B cell (primary cell): Measurements from ENCODE around the gene YES1. TPM values are rescaled to one million over a fixed set of nuclear protein-coding genes. Genes with fewer than 3 reads are reported as not detected.

ENCODE experiments used
- ATAC-seq: fragments of 200-7000 bp; cut with Tn5 transposase; one replicate; pipeline ENCODE4 v1.10.0; 2021; ENCODE audit warnings: low read depth, mild to moderate bottlenecking, moderate number of reproducible peaks, moderate library complexity
- CTCF ChIA-PET: fragments of 350-600 bp; sonication (Branson Sonifier 250); formaldehyde crosslinking; loops from one replicate; lab custom pipeline; 2021; ENCODE audit warnings: antibody characterized with exemption, inconsistent platforms; lab: Charles Lee
- POLR2A ChIA-PET: fragments of 350-600 bp; sonication (Branson Sonifier 250); formaldehyde crosslinking; loops from one replicate; lab custom pipeline; 2021; ENCODE audit warnings: antibody characterized with exemption; lab: Charles Lee
- DNase-seq: peaks from one replicate; pipeline ENCODE4 v3.0.0; 2013
- H2AFZ ChIP-seq: 2 replicates; pipeline ENCODE4 v1.6.1; 2012; ENCODE audit warnings: mild to moderate bottlenecking, low read depth, low read length; ENCODE audit not compliant: insufficient read depth, poor library complexity, severe bottlenecking
- H3K27ac ChIP-seq, 2 donors: 1 replicate in 1 of 2; 2 replicates in 1 of 2; pipeline ENCODE4 v1.5.1; 2012 to 2013; ENCODE audit warnings: low read length in 2 of 2, mild to moderate bottlenecking in 2 of 2, moderate library complexity in 1 of 2
- H3K27me3 ChIP-seq, 4 experiments: fragments of 200-600 bp in 1 of 4; sonication (generic) in 1 of 4; replicated peaks in 1 of 4; 1 replicate in 2 of 4; 2 replicates in 2 of 4; pipeline versions ENCODE4 v1.6.1 to v1.7.0; 2013 to 2016; ENCODE audit warnings: low read length in 3 of 4, mild to moderate bottlenecking in 2 of 4, mixed read lengths in 1 of 4, moderate library complexity in 1 of 4; ENCODE audit not compliant: insufficient read depth in 4 of 4, control insufficient read depth in 3 of 4; ENCODE audit errors: control extremely low read depth in 1 of 4
- H3K36me3 ChIP-seq, 2 experiments: replicated peaks in 1 of 2; 1 replicate in 1 of 2; 2 replicates in 1 of 2; pipeline versions ENCODE4 v1.6.1 to v1.7.1; 2013; ENCODE audit warnings: low read length in 1 of 2; ENCODE audit not compliant: insufficient read depth in 2 of 2, control insufficient read depth in 1 of 2; ENCODE audit errors: control extremely low read depth in 1 of 2, extremely low read depth in 1 of 2
- H3K4me1 ChIP-seq, 2 donors: fragments of 200-600 bp in 1 of 2; sonication (generic) in 1 of 2; 1 replicate in 1 of 2; 2 replicates in 1 of 2; pipeline versions ENCODE4 v1.5.1 to v1.6.1; 2013 to 2017; ENCODE audit warnings: low read length in 2 of 2; ENCODE audit not compliant: control insufficient read depth in 2 of 2, insufficient read depth in 2 of 2
- H3K4me2 ChIP-seq: replicated peaks from 2 replicates; pipeline ENCODE3; 2012; ENCODE audit warnings: mild to moderate bottlenecking, low read depth, low read length; ENCODE audit not compliant: poor library complexity, severe bottlenecking
- H3K4me3 ChIP-seq, 5 experiments: fragments of 200-600 bp in 1 of 5; sonication (generic) in 1 of 5; 1 replicate in 3 of 5; 2 replicates in 2 of 5; pipeline versions ENCODE4 v1.5.1 to v1.7.0; 2011 to 2016; ENCODE audit warnings: low read length in 4 of 5, mild to moderate bottlenecking in 4 of 5, low read depth in 2 of 5, control low read depth in 1 of 5, moderate library complexity in 1 of 5; ENCODE audit not compliant: insufficient read depth in 1 of 5; ENCODE audit errors: control extremely low read depth in 1 of 5, extremely low read depth in 1 of 5
- H3K79me2 ChIP-seq: fragments of 200-600 bp; sonication (generic); one replicate; pipeline ENCODE4 v1.6.0; 2016; ENCODE audit warnings: low read length; ENCODE audit not compliant: control insufficient read depth, insufficient read depth
- H3K9ac ChIP-seq: fragments of 200-600 bp; sonication (generic); 2 replicates; pipeline ENCODE4 v1.6.1; 2017; ENCODE audit warnings: mild to moderate bottlenecking, low read length, moderate library complexity
- H3K9me3 ChIP-seq, 3 donors: one replicate each; pipeline versions ENCODE4 v1.6.1 to v1.7.1; 2013; ENCODE audit warnings: low read length in 2 of 3; ENCODE audit not compliant: control insufficient read depth in 2 of 3, insufficient read depth in 1 of 3; ENCODE audit errors: control extremely low read depth in 1 of 3
- H4K20me1 ChIP-seq: 2 replicates; pipeline ENCODE4 v1.6.0; 2012; ENCODE audit warnings: mild to moderate bottlenecking, low read length; ENCODE audit not compliant: insufficient read depth, control insufficient read depth, poor library complexity, severe bottlenecking
- H3K27ac Mint-ChIP-seq: one replicate; pipeline ENCODE4 v1.8.0; 2021; ENCODE audit warnings: mixed read lengths
- H3K27me3 Mint-ChIP-seq: one replicate; pipeline ENCODE4 v1.8.0; 2021; ENCODE audit warnings: mixed read lengths
- H3K4me1 Mint-ChIP-seq: one replicate; pipeline ENCODE4 v1.8.0; 2021; ENCODE audit warnings: mixed read lengths
- H3K4me3 Mint-ChIP-seq: one replicate; pipeline ENCODE4 v1.8.0; 2021; ENCODE audit warnings: mixed read lengths
- H3K9me3 Mint-ChIP-seq: one replicate; pipeline ENCODE4 v1.8.0; 2022; ENCODE audit warnings: mixed read lengths; ENCODE audit not compliant: insufficient read depth
- EZH2 ChIP-seq: IDR thresholded peaks from 2 replicates; pipeline ENCODE4 v1.6.1; 2012; ENCODE audit warnings: borderline replicate concordance, low read depth, mild to moderate bottlenecking, moderate library complexity, low read length; ENCODE audit not compliant: insufficient read depth, poor library complexity, severe bottlenecking
- WGBS: methylation state at CpG from one replicate; pipeline ENCODE4 v1.1.5; 2013; ENCODE audit warnings: missing lambda C conversion rate; ENCODE audit not compliant: insufficient coverage; 5-methylcytosine and 5-hydroxymethylcytosine counted together
- intact Hi-C: fragments of 100-400 bp; cut with micrococcal nuclease; formaldehyde crosslinking; loops from one replicate; pipeline ENCODE4 v1.10.0; 2022
- polyA plus RNA-seq: library from polyadenylated mRNA; depleted of rRNA; stranded (reverse); fragments of >200 nt; gene quantifications from 2 replicates; pipeline ENCODE4 v1.2.3, GENCODE V29; 2012
- total RNA-seq, 2 donors: library from RNA; stranded (reverse); fragments of 120-200 nt in 1 of 2; gene quantifications; 1 replicate in 1 of 2; 2 replicates in 1 of 2; pipeline versions ENCODE4 v1.2.3 to v1.2.4, GENCODE V29; 2013 to 2022
- TF ChIP-seq, protein P1 (sequence below): fragments of 200-600 bp; IDR thresholded peaks from one replicate; pipeline ENCODE4 v1.8.0; 2022; ENCODE audit warnings: antibody characterized with exemption, mild to moderate bottlenecking

The YES1 gene
- total and polyA plus RNA-seq, 2 donors (not counting 1 experiment from before 2014, with no cell fraction given): 0.30 TPM; not detected in 1

- H3K27ac Mint-ChIP-seq: peak overlapping the region; percentile 82
- Histone ChIP-seq H3K4me2 (peak overlapping the region; percentile 82), H3K36me3 (no peaks in the 10 kb centered on the region), H3K79me2 (no peaks in the 10 kb centered on the region), H4K20me1 (no peaks in the 10 kb centered on the region), H3K4me3 (peak overlapping the region; percentile 45 to 78 (median 53)), H3K4me1 (peaks cover 8 to 15% of the 10 kb centered on the region in 2 donors), H2AFZ (peak overlapping the region; percentile 66), H3K27ac (peak overlapping the region in 1 of 2 donors; percentile 55), H3K27me3 (peaks cover 0 to 15% (median 0%) of the 10 kb centered on the region in 4 experiments), H3K9ac (peak overlapping the region; percentile 71), H3K9me3 (peaks cover 0 to 12% (median 2%) of the 10 kb centered on the region in 3 donors)
- TF ChIP-seq, protein P1, sequence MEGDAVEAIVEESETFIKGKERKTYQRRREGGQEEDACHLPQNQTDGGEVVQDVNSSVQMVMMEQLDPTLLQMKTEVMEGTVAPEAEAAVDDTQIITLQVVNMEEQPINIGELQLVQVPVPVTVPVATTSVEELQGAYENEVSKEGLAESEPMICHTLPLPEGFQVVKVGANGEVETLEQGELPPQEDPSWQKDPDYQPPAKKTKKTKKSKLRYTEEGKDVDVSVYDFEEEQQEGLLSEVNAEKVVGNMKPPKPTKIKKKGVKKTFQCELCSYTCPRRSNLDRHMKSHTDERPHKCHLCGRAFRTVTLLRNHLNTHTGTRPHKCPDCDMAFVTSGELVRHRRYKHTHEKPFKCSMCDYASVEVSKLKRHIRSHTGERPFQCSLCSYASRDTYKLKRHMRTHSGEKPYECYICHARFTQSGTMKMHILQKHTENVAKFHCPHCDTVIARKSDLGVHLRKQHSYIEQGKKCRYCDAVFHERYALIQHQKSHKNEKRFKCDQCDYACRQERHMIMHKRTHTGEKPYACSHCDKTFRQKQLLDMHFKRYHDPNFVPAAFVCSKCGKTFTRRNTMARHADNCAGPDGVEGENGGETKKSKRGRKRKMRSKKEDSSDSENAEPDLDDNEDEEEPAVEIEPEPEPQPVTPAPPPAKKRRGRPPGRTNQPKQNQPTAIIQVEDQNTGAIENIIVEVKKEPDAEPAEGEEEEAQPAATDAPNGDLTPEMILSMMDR: no peak
- intact Hi-C loops: loop anchor here (5.0 kb wide), 1 partner anchor 445 kb away; the partner anchor contains the start of gene THOC1
- DNase-seq (peak; percentile 83), ATAC-seq (peak; percentile 40)
- peak overlapping the region; percentile 80 for H3K4me3 Mint-ChIP-seq
- peaks cover 12% of the 10 kb centered on the region for H3K4me1 Mint-ChIP-seq
- WGBS: under 1% methylated on average over 34 of the region's 42 CpGs
- ChIA-PET CTCF (interaction anchor here (0.9 kb wide), 1 partner anchor 119 kb away, joined by 3 read pairs; no protein-coding TSS in a partner anchor), POLR2A (no interaction called here)
- H3K9me3 Mint-ChIP-seq: no peaks in the 10 kb centered on the region
- peaks cover 4% of the 10 kb centered on the region for H3K27me3 Mint-ChIP-seq
Measured at GRCh38 chr18:711657-712400, 100.2 kb downstream of the YES1 start.

- DNase-seq (no peak), ATAC-seq (no peak)
- no peaks in the 10 kb centered on the region for H3K9me3 Mint-ChIP-seq
- H3K27ac ChIP-seq: no peak overlapping the region
- intact Hi-C loops: loop anchor here (5.0 kb wide), 1 partner anchor 444 kb away; the partner anchor contains the start of gene THOC1
- peaks cover 12% of the 10 kb centered on the region for H3K4me1 Mint-ChIP-seq
- H3K9ac ChIP-seq: peak overlapping the region; percentile 71
- no peaks in the 10 kb centered on the region for H4K20me1 ChIP-seq
- ChIA-PET CTCF (no interaction called here), POLR2A (no interaction called here)
- H3K4me1 ChIP-seq: peaks cover 8 to 15% of the 10 kb centered on the region in 2 donors
- no peaks in the 10 kb centered on the region for H3K36me3 ChIP-seq
- peaks cover 0 to 12% (median 2%) of the 10 kb centered on the region in 3 donors for H3K9me3 ChIP-seq
- peak overlapping the region; percentile 82 for H3K4me2 ChIP-seq
- H3K4me3 ChIP-seq: peak overlapping the region; percentile 45 to 78 (median 53)
- no peaks in the 10 kb centered on the region for H3K79me2 ChIP-seq
- TF ChIP-seq, protein P1: no peak
- TF ChIP-seq EZH2: no peak
- peak overlapping the region; percentile 80 for H3K4me3 Mint-ChIP-seq
- H3K27ac Mint-ChIP-seq: peak overlapping the region; percentile 82
- H3K27me3 ChIP-seq: peaks cover 0 to 15% (median 0%) of the 10 kb centered on the region in 4 experiments
- WGBS: 2% methylated on average over 6 of the region's 8 CpGs
- H3K27me3 Mint-ChIP-seq: peaks cover 4% of the 10 kb centered on the region
- peak overlapping the region; percentile 66 for H2AFZ ChIP-seq
Measured at GRCh38 chr18:711310-711656, 100.8 kb downstream of the YES1 start.
